Upper lobe of left lung (tissue), 6 donors: ENCODE results near the gene APOC3. TPM values are rescaled to one million over a fixed set of nuclear protein-coding genes. Genes with fewer than 3 reads are reported as not detected.

Source experiments
- ATAC-seq, 2 donors: fragments of 200-7000 bp; cut with Tn5 transposase; one replicate each; pipeline ENCODE4 v1.9.1; 2022; ENCODE audit warnings: mild to moderate bottlenecking in 2 of 2, moderate library complexity in 2 of 2; ENCODE audit not compliant: low FRiP score in 2 of 2
- DNase-seq, 2 donors: peaks; one replicate each; pipeline ENCODE4 v3.0.0-alpha.2; 2019 to 2020
- H3K27ac ChIP-seq, 4 donors: fragments of 200-600 bp; sonication (generic); one replicate each; pipeline ENCODE4 v1.5.1; 2016 to 2019
- H3K27me3 ChIP-seq, 4 donors: fragments of 200-600 bp; sonication (generic); one replicate each; pipeline ENCODE4 v1.5.1; 2017 to 2019
- H3K36me3 ChIP-seq, 4 donors: fragments of 200-600 bp; sonication (generic); one replicate each; pipeline ENCODE4 v1.5.1; 2016 to 2019
- H3K4me1 ChIP-seq, 4 donors: fragments of 200-600 bp; sonication (generic); one replicate each; pipeline ENCODE4 v1.5.1; 2018 to 2019
- H3K4me3 ChIP-seq, 4 donors: fragments of 200-600 bp; sonication (generic); one replicate each; pipeline ENCODE4 v1.5.1; 2017 to 2019; ENCODE audit warnings: mild to moderate bottlenecking in 2 of 4, moderate library complexity in 1 of 4
- H3K9me3 ChIP-seq, 4 donors: fragments of 200-600 bp; sonication (generic); one replicate each; pipeline ENCODE4 v1.5.1; 2018 to 2019
- EP300 ChIP-seq, 4 donors: sonication (generic); formaldehyde crosslinking; IDR thresholded peaks; one replicate each; pipeline ENCODE4 v1.5.1; 2017; ENCODE audit warnings: antibody characterized with exemption in 4 of 4, control low read depth in 2 of 4
- POLR2A ChIP-seq, 4 donors: fragments of 450-650 bp; IDR thresholded peaks; one replicate each; pipeline ENCODE4 v1.5.1; 2016 to 2017; ENCODE audit warnings: antibody characterized with exemption in 4 of 4, mild to moderate bottlenecking in 2 of 4
- POLR2AphosphoS5 ChIP-seq, 2 donors: sonication (generic); formaldehyde crosslinking; IDR thresholded peaks; one replicate each; pipeline ENCODE4 v1.5.1; 2017; ENCODE audit warnings: antibody characterized with exemption in 2 of 2
- WGBS, 2 donors: methylation state at CpG; one replicate each; pipeline ENCODE4 v1.1.5; 2017 to 2018; 5-methylcytosine and 5-hydroxymethylcytosine counted together
- total RNA-seq, 6 donors: library from RNA; depleted of rRNA in 4 of 6; stranded (reverse); fragments of >200 nt in 4 of 6; gene quantifications; one replicate each; pipeline versions ENCODE4 v1.1.0 to v1.2.1, GENCODE V29; 2016 to 2021
- TF ChIP-seq, protein P1 (sequence below), 6 experiments: fragments of 450-650 bp in 4 of 6; fragments of 200-600 bp in 2 of 6; sonication (generic) in 2 of 6; IDR thresholded peaks; one replicate each; pipeline ENCODE4 v1.5.1; 2016 to 2019; ENCODE audit warnings: antibody characterized with exemption in 6 of 6
- donor health status: DM: no; HTN: no; CAD: no; lungs with moderate emphysema.
- donor health status: DM: no; HTN: yes; CAD: no; lungs with severe emphysema.

The APOC3 gene
- total RNA-seq, 6 donors from 2014 or later: 3.7 to 4.4 TPM; not detected in 4

DNA sequence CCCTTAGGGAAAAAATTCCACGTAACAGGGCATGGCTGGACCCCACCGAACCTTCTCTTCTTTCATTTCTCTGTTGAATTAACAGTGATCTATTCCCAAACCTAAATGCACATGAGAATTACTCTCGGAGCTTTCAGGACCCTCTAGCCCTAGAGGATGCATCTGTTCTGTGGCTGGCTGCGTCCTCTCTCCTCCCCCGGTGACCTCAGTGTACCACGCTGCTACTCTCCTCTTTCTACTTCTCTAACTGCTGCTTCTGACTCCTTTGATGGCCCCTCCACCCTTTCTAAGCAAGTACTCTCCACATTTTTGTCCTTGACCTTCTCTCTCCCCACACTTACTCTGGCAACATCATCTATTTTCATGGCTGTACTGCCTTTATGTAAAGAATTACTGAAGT lies 19.8 kb downstream of the APOC3 start:
- Histone ChIP-seq H3K27ac (no peak overlapping the region), H3K36me3 (peaks cover 14 to 52% (median 39%) of the 10 kb centered on the region in 4 donors), H3K27me3 (no peaks in the 10 kb centered on the region), H3K9me3 (no peaks in the 10 kb centered on the region), H3K4me3 (no peak overlapping the region), H3K4me1 (peaks cover 13 to 35% (median 27%) of the 10 kb centered on the region in 4 donors)
- 82 to 84% methylated on average over 6 of the region's 6 CpGs for WGBS, 2 donors
- no peak for TF ChIP-seq POLR2AphosphoS5 (IDR thresholded peaks at IDR 0.05)
- no peak for TF ChIP-seq EP300 (IDR thresholded peaks at IDR 0.05)
- TF ChIP-seq POLR2A (IDR thresholded peaks at IDR 0.05): no peak
- TF ChIP-seq, protein P1, sequence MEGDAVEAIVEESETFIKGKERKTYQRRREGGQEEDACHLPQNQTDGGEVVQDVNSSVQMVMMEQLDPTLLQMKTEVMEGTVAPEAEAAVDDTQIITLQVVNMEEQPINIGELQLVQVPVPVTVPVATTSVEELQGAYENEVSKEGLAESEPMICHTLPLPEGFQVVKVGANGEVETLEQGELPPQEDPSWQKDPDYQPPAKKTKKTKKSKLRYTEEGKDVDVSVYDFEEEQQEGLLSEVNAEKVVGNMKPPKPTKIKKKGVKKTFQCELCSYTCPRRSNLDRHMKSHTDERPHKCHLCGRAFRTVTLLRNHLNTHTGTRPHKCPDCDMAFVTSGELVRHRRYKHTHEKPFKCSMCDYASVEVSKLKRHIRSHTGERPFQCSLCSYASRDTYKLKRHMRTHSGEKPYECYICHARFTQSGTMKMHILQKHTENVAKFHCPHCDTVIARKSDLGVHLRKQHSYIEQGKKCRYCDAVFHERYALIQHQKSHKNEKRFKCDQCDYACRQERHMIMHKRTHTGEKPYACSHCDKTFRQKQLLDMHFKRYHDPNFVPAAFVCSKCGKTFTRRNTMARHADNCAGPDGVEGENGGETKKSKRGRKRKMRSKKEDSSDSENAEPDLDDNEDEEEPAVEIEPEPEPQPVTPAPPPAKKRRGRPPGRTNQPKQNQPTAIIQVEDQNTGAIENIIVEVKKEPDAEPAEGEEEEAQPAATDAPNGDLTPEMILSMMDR (IDR thresholded peaks at IDR 0.05): no peak
- ATAC-seq (no peak), DNase-seq (no peak)

DNA sequence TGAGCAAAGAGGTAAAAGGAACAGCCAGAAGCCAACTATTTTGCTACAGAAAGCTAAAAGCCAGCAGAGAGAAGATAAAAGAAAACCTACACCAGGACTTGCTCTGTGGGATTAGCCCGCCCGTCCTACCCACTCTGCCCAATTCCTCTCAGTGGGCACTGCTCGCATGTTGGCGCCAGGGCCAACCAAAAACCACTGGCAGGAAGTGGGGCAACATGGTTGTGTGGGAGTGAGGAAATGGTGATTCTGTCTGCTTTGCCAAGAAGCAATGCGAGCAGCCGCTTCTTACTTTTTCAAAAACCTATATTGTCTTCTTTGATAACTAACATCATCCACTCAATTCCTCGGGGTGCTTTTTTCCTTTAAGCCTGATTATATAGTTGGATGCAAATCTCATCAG lies 21.9 kb downstream of the APOC3 start:
- H3K27me3 ChIP-seq: no peaks in the 10 kb centered on the region
- peak overlapping the region in 2 of 4 donors; percentile 16 to 64 for H3K27ac ChIP-seq
- H3K4me1 ChIP-seq: peaks cover 13 to 35% (median 27%) of the 10 kb centered on the region in 4 donors
- no peak for TF ChIP-seq POLR2A (IDR thresholded peaks at IDR 0.05)
- no peak for TF ChIP-seq EP300 (IDR thresholded peaks at IDR 0.05)
- TF ChIP-seq POLR2AphosphoS5 (IDR thresholded peaks at IDR 0.05): peak in 1 of 2 donors; percentile 19
- H3K36me3 ChIP-seq: peaks cover 11 to 46% (median 26%) of the 10 kb centered on the region in 4 donors
- H3K4me3 ChIP-seq: no peak overlapping the region
- whole genome bisulfite sequencing, 2 donors: 68 to 76% methylated on average over 7 of the region's 7 CpGs
- peak in 1 of 2 donors; percentile 46 for DNase-seq
- ATAC-seq: peak in 1 of 2 donors; percentile 42
- H3K9me3 ChIP-seq: no peaks in the 10 kb centered on the region

DNA sequence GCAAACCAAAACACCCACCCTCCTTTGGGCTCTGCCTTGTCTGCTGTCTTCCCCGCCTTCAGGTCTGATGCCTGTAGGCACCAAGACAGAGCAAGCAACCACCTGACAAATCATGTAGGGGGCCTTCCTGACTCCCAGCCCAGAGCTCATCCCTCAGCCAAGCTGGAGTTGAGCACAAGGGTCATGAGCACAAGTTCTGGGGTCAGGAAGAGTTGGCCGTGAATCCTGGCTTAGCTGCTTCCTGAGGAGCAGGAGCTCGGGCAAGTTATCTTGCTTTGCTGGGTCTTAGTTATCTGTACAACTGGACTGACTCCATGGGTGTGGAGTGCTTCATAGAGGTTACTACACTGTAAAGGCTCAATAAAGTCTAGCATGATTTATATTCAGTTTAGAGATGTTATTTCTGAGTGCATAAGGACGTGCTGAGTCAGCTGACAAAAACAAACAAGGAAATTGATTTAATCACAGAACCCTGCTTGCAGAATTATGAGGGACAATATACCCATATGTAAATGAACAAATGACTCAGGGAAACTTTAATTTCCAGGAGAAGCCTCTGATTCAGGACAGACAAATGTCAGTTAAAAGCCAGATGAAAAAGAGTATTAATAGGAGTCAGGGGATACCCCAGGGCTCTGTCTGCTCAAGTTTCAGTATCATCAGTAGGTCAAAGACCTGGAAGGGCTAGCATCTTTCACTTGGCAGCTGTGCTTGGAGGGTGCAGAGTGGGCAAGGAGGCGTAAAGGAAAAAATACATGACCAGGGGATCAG lies 22.7 kb downstream of the APOC3 start:
- TF ChIP-seq EP300 (IDR thresholded peaks at IDR 0.05) (no peak), POLR2A (IDR thresholded peaks at IDR 0.05) (no peak), POLR2AphosphoS5 (IDR thresholded peaks at IDR 0.05) (no peak)
- TF ChIP-seq, protein P1 (IDR thresholded peaks at IDR 0.05): no peak

DNA sequence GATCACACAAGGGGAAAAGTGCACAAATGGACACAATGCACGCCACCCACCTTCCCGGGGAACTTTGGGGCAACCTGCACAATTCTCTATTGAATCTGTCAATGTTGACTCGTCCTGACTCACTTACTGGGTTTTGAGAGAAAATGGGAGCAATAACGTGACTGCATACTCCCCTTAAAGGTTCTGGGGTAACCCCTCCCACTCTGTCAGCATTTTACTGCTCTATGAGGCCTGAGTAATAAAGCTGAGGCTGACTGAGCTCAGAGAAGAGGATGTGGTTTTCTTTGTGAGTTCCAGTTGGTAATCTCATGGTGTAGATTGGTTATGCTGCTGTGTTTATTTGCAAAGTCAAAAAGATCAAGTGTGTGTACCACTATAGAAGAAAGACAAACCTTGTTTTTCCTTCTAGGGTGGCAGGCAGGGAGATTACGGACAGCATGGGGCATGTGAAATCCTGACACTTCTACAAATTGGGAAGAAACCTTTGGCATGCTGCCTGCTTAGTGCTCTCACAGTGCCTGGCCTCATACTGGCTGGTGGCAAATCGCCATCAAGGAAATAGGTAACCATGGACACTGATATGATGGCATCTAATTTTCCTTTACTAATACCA lies 23.9 kb downstream of the APOC3 start:
- peak overlapping the region in 2 of 4 donors; percentile 10 to 52 for H3K27ac ChIP-seq
- H3K4me1 ChIP-seq: peaks cover 13 to 35% (median 27%) of the 10 kb centered on the region in 4 donors

More for the DNA sequence above, 22.7 kb downstream of the APOC3 start:
- ATAC-seq (no peak), DNase-seq (no peak)
- Histone ChIP-seq H3K27me3 (no peaks in the 10 kb centered on the region), H3K4me3 (no peak overlapping the region), H3K27ac (peak overlapping the region in 3 of 4 donors; percentile 16 to 64 (median 52)), H3K4me1 (peaks cover 13 to 35% (median 27%) of the 10 kb centered on the region in 4 donors), H3K9me3 (no peaks in the 10 kb centered on the region), H3K36me3 (peaks cover 14 to 46% (median 21%) of the 10 kb centered on the region in 4 donors)
- 42 to 49% methylated on average over 5 of the region's 5 CpGs for WGBS, 2 donors

More for the DNA sequence above, 23.9 kb downstream of the APOC3 start:
- peak; percentile 69 to 83 for ATAC-seq
- no peaks in the 10 kb centered on the region for H3K9me3 ChIP-seq
- peaks cover 16 to 48% (median 22%) of the 10 kb centered on the region in 4 donors for H3K36me3 ChIP-seq
- DNase-seq: no peak
- TF ChIP-seq, protein P1 (IDR thresholded peaks at IDR 0.05): no peak
- TF ChIP-seq POLR2A (IDR thresholded peaks at IDR 0.05) (no peak), POLR2AphosphoS5 (IDR thresholded peaks at IDR 0.05) (no peak), EP300 (IDR thresholded peaks at IDR 0.05) (no peak)
- WGBS, 2 donors: 60 to 71% methylated on average over 6 of the region's 6 CpGs
- no peak overlapping the region for H3K4me3 ChIP-seq
- no peaks in the 10 kb centered on the region for H3K27me3 ChIP-seq
